Measurements from ENCODE around the gene TLR7.
A peak's percentile ranks its signal among the peaks of the same experiment; 100 is the strongest.

TLR7 gene

DNA sequence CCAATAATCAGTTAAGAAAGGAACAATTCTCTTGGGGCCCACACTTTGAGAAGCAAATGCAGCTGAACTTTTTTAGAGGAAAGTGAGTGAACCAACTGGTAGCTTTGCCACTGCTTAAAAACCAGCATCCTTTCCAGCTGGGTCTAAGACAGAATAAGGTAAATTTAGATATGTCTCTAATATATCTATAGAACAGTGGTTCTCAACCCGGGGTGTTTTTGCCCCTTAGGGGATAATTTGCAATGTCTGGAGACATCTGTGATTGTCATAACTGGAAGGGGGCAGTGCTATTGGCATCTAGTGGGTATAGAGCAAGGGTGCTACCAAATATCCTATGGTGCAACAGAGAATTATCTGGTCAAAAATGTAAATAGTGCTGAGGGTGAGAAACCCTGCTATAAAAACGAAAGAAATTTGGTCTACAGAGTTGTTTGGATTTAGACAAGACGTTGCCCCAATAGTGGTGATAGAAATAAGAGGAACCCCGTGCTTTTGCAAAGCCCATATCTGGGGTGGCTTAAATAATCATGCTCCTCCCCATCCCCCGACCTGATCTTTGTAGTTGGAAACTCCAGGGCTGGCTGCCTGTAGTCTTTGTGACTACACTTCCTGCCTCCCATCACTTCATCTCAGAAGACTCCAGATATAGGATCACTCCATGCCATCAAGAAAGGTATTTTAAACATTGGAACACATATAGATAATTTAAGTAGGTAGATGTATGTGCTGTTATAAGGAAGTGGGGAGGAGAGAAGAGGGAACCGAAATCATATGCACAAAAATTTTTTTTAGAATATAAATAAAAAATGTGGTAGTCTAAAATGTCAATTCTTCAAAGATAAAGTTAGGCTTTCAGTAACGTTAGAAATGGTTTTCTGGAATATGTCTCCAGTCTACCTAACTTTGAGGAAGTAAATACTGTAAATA lies at the start of gene TLR7:
Gene TLR7, plus strand, starts transcription at position 622 of the 927 bp plus-strand sequence. CDS start 507 bp downstream, outside the sequence.
- in situ Hi-C loops (cut with HindIII; ENCODE audit: low sequenced_read_pairs), result no loop called here
- TF ChIP-seq, protein P1, sequence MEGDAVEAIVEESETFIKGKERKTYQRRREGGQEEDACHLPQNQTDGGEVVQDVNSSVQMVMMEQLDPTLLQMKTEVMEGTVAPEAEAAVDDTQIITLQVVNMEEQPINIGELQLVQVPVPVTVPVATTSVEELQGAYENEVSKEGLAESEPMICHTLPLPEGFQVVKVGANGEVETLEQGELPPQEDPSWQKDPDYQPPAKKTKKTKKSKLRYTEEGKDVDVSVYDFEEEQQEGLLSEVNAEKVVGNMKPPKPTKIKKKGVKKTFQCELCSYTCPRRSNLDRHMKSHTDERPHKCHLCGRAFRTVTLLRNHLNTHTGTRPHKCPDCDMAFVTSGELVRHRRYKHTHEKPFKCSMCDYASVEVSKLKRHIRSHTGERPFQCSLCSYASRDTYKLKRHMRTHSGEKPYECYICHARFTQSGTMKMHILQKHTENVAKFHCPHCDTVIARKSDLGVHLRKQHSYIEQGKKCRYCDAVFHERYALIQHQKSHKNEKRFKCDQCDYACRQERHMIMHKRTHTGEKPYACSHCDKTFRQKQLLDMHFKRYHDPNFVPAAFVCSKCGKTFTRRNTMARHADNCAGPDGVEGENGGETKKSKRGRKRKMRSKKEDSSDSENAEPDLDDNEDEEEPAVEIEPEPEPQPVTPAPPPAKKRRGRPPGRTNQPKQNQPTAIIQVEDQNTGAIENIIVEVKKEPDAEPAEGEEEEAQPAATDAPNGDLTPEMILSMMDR (IDR thresholded peaks at IDR 0.05; ENCODE audit: low read depth, low read length, missing control alignments), result no peak
- no peak for DNase-seq (ENCODE audit: low read depth)
- H3K4me3 ChIP-seq (ENCODE audit: low read depth, low read length), result no peak within 1 kb of the TSS

DNA sequence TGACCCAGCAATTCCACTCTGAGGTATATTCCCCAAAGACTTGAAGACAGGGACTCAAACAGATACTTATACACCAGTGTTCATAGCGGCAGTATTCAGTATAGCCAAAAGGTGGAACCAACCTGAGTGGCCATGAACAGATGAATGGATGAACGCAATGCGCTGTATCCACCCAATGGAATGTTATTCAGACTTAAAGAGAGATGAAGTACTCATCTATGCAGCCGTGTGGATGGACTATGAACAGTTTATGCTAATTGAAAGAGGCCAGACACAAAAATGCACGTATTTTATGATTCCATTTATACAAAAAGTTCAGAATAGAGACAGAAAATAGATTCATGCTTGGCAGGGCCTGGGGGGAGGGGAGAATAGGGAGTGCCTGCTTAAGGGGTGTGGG lies 49.3 kb upstream of the TLR7 start:
- in situ Hi-C loops (cut with HindIII; ENCODE audit: low sequenced_read_pairs), result no loop called here
- no peak for DNase-seq (ENCODE audit: low read depth)
- H3K4me3 ChIP-seq (ENCODE audit: low read depth, low read length), result no peak overlapping the region
- TF ChIP-seq, protein P1 (IDR thresholded peaks at IDR 0.05; ENCODE audit: low read depth, low read length, missing control alignments), result no peak

DNA sequence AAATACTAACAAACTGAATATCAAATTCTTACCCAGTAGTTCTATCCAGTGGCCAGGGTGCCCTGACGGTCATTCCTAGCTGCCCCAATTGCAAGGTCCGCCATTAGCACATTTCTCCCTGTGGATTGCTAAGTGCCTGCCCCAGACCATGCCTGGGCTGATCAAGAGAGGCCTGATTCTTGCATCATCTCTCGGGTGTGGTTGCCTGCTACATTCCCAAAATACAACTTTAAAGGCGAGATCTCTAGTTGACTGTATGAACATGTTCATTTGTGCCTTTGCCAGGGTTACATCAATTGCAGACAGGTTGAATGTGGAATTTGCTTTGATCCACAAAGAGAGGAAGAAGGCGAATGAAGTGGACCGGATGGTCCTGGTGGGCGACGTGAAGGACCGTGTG lies 47.6 kb upstream of the TLR7 start:
- in situ Hi-C loops (cut with HindIII; ENCODE audit: low sequenced_read_pairs), result no loop called here
- TF ChIP-seq, protein P1 (IDR thresholded peaks at IDR 0.05; ENCODE audit: low read depth, low read length, missing control alignments), result no peak
- DNase-seq (ENCODE audit: low read depth), result no peak
- H3K4me3 ChIP-seq (ENCODE audit: low read depth, low read length), result no peak overlapping the region

DNA sequence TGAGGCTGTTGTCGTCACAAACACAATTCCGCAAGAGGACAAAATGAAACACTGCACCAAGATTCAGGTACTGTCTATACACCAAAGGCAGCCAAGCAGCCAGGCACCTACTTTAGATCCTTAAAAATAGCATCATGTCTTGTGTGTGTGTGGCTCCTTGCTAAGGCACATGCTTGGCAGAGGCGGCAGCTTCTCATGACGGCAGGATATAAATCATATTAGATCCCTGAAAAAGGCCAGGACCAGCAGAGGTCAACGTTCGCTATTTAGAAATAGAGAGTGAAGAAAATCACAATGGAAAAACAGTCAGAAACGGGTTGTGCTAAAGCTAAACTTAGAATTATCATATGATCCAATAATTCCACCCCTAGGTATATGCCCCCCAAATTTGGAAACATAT lies 46.1 kb upstream of the TLR7 start:
- TF ChIP-seq, protein P1 (IDR thresholded peaks at IDR 0.05; ENCODE audit: low read depth, low read length, missing control alignments), result no peak
- H3K4me3 ChIP-seq (ENCODE audit: low read depth, low read length), result no peak overlapping the region
- in situ Hi-C loops (cut with HindIII; ENCODE audit: low sequenced_read_pairs), result no loop called here
- DNase-seq (ENCODE audit: low read depth), result no peak

DNA sequence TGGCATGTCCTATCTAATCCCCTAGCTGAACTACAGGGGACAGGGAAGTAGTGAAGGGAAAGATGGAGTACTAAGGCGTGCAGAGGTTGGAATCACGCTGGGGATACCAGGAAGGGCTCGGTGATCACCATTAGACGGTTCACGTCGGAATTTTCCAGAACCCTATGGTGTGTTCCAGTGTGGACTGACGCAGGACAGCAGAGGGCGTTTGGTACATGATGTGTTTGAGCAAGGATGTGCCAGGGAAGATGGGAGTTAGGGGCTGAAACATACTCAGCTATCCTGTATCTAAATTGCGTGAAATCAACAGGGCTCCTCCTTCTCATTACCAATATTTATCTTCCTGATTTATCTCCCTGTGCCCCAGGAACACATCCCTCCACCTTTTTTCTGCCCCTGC lies 41.9 kb upstream of the TLR7 start:
- TF ChIP-seq, protein P1 (IDR thresholded peaks at IDR 0.05; ENCODE audit: low read depth, low read length, missing control alignments), result no peak
- in situ Hi-C loops (cut with HindIII; ENCODE audit: low sequenced_read_pairs), result no loop called here
- DNase-seq (ENCODE audit: low read depth), result no peak

DNA sequence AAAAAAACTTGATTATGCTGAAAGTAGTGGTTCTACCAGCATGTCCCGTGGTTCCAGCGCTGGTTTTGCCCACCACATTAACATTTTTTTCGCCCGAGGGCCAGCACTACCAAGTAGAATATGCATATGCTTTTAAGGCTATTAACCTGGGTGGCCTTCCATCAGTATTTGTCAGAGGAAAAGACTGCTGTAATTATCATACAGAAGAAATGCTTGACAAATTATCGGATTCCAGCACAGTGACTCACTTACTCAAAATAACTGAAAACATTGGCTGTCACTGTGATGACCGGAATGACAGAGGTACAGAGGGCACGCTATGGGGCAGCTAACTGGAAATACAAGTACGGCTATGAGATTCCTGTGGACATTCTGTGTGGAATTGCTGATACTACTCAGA lies 41.1 kb upstream of the TLR7 start:
- TF ChIP-seq, protein P1 (IDR thresholded peaks at IDR 0.05; ENCODE audit: low read depth, low read length, missing control alignments), result no peak
- DNase-seq (ENCODE audit: low read depth), result peak; percentile 12
- H3K4me3 ChIP-seq (ENCODE audit: low read depth, low read length), result no peak overlapping the region
- in situ Hi-C loops (cut with HindIII; ENCODE audit: low sequenced_read_pairs), result no loop called here

More for the DNA sequence above, 41.9 kb upstream of the TLR7 start:
- H3K4me3 ChIP-seq (ENCODE audit: low read depth, low read length), result no peak overlapping the region

All from astrocyte of the cerebellum (primary cell).